ENCODE results near the gene PPM1F. TPM values are rescaled to one million over a fixed set of nuclear protein-coding genes. Genes with fewer than 3 reads are reported as not detected.
A peak's percentile ranks its signal among the peaks of the same experiment; 100 is the strongest.

Gene PPM1F, protein sequence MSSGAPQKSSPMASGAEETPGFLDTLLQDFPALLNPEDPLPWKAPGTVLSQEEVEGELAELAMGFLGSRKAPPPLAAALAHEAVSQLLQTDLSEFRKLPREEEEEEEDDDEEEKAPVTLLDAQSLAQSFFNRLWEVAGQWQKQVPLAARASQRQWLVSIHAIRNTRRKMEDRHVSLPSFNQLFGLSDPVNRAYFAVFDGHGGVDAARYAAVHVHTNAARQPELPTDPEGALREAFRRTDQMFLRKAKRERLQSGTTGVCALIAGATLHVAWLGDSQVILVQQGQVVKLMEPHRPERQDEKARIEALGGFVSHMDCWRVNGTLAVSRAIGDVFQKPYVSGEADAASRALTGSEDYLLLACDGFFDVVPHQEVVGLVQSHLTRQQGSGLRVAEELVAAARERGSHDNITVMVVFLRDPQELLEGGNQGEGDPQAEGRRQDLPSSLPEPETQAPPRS
- total RNA-seq (10 to 100 TPM; 11.4 to 15.5 TPM), polyA plus RNA-seq (1 to 10 TPM; 1.8 to 6.4 TPM)

DNA sequence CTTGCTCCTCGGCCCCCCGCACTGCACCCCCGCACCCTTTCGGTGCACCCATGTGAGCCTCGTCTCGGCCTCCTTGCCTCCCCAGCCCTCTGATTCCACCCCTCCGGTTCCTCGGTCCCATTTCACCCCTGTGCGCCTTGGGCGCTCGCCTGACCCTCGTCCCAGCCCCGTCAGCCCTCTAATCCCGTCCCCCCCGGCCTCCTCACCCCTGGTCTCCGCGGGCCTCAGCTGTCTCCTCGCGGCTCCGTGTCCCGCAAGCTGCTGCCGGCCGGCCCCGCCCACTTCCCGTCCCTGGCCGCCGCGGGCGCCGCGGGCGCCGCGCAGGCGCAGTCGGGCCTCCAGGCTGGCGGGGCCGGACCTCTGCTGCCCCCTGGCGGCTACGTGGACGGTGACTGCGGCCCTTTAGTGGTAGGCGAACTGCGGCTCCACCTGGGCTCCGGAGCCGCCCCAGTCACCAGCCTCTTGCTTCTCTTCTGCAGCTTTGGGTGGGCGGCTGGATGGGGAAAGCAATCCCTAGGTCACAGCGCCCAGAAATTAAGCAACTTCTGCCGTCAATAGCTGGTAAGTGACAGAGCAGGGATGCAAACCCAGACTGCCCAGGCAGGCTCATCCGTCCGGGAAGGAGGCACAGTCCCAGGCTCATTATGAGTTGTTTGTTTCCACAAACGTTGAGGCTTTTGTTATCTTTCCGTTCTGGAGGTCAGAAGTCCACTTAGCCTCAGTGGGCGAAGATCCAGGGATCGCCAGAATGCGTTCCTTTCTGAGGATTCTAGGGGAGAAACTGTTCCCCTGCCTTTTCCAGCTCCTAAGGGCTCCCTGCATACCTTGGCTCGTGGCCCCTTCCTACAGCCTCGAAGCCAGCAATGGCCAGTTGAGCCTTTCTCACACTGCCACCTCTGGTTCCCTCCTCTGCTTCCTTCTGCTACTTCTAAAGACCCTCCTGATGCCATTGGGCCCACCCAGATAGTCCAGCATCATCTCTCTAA, at the start of gene PPM1F:
TSS of gene PPM1F (minus strand) at position 263 of the 986 bp plus-strand sequence. CDS start 6,800 bp downstream, outside the sequence.
- WGBS: 8% methylated on average over 58 of the region's 58 CpGs
- no peak for TF ChIP-seq HNF4A (conservative IDR thresholded peaks at IDR 0.05)
- peak; percentile 56 to 74 for TF ChIP-seq RAD21 (IDR thresholded peaks at IDR 0.05)
- TF ChIP-seq, protein P1, sequence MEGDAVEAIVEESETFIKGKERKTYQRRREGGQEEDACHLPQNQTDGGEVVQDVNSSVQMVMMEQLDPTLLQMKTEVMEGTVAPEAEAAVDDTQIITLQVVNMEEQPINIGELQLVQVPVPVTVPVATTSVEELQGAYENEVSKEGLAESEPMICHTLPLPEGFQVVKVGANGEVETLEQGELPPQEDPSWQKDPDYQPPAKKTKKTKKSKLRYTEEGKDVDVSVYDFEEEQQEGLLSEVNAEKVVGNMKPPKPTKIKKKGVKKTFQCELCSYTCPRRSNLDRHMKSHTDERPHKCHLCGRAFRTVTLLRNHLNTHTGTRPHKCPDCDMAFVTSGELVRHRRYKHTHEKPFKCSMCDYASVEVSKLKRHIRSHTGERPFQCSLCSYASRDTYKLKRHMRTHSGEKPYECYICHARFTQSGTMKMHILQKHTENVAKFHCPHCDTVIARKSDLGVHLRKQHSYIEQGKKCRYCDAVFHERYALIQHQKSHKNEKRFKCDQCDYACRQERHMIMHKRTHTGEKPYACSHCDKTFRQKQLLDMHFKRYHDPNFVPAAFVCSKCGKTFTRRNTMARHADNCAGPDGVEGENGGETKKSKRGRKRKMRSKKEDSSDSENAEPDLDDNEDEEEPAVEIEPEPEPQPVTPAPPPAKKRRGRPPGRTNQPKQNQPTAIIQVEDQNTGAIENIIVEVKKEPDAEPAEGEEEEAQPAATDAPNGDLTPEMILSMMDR (IDR thresholded peaks at IDR 0.05; ENCODE audit: low read depth, low read length, missing input control): peak; percentile 95
- TF ChIP-seq YY1 (IDR thresholded peaks at IDR 0.05): no peak
- TF ChIP-seq RXRA (IDR thresholded peaks at IDR 0.05): no peak
- TF ChIP-seq HNF4G (IDR thresholded peaks at IDR 0.05): no peak
- Histone ChIP-seq H3K4me3 (ENCODE audit: low read depth in 1 of 3, low read length in 3 of 3) (peak within 1 kb of the TSS; percentile 67 to 77 (median 72)), H3K9me3 (ENCODE audit: control insufficient read depth in 4 of 4, low read length in 3 of 4) (no peaks in the 10 kb centered on the region), H3K36me3 (ENCODE audit: control insufficient read depth in 4 of 4, insufficient read depth in 3 of 4, low read depth in 1 of 4, low read length in 3 of 4) (peaks cover 0 to 2% (median 0%) of the 10 kb centered on the region in 4 donors), H3K9ac (ENCODE audit: low read depth in 1 of 2, low read length in 2 of 2) (peak within 1 kb of the TSS in 1 of 2 donors; percentile 47), H3K4me1 (ENCODE audit: control insufficient read depth in 4 of 4, insufficient read depth in 4 of 4, low read length in 3 of 4) (peaks cover 4 to 15% (median 9%) of the 10 kb centered on the region in 4 donors), H3K27me3 (ENCODE audit: control insufficient read depth in 4 of 4, insufficient read depth in 4 of 4, low read length in 3 of 4) (no peaks in the 10 kb centered on the region), H3K27ac (ENCODE audit: low read depth in 1 of 2, low read length in 2 of 2) (peak within 1 kb of the TSS; percentile 57 to 64)
- DNase-seq (ENCODE audit: low spot score): peak; percentile 95

DNA sequence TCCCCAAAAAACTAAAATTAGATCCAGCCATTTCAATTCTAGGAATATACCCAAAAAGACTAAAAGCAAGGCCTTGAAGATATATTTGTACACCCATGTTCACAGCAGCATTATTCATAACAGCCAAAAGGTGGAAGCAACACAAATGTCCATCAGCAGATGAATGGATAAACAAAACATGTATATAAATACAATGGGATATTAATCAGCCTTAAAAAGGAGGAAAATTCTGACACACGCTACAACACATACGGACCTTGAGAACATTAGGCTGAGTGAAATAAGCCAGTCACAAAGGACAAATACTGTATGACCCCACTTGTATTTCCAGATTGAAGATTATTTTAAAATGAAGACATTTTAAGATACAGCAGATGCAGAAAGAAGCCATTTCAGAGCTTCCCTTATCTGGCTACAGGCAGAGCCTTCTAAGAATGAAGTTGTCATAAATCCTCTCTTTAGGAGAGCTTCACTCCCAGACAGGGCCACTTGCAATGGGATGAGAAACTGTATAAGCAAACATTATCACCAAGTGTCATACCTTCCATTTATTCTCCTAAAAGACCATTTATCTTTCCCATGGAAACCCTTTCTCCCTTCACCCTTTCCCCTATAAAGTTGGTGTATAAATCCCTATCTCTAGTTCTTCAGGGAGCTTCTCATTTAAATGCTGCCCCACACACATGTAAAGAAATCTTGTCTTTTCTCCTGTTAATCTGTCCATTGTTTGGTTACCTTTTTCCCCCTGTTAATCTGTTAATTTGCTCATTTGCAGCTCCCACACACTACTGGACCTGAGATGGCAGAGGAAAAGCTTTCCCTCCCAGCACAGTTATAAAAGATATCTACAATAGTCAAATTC, 49.2 kb upstream of the PPM1F start:
- WGBS: 93% methylated on average over 2 of the region's 2 CpGs
- Histone ChIP-seq H3K9me3 (ENCODE audit: control insufficient read depth in 4 of 4, low read length in 3 of 4) (no peaks in the 10 kb centered on the region), H3K4me3 (ENCODE audit: low read depth in 1 of 3, low read length in 3 of 3) (no peak overlapping the region), H3K36me3 (ENCODE audit: control insufficient read depth in 4 of 4, insufficient read depth in 3 of 4, low read depth in 1 of 4, low read length in 3 of 4) (no peaks in the 10 kb centered on the region), H3K27ac (ENCODE audit: low read depth in 1 of 2, low read length in 2 of 2) (no peak overlapping the region), H3K4me1 (ENCODE audit: control insufficient read depth in 4 of 4, insufficient read depth in 4 of 4, low read length in 3 of 4) (no peaks in the 10 kb centered on the region), H3K27me3 (ENCODE audit: control insufficient read depth in 4 of 4, insufficient read depth in 4 of 4, low read length in 3 of 4) (no peaks in the 10 kb centered on the region), H3K9ac (ENCODE audit: low read depth in 1 of 2, low read length in 2 of 2) (no peak overlapping the region)
- DNase-seq (ENCODE audit: low spot score): no peak
- TF ChIP-seq YY1 (IDR thresholded peaks at IDR 0.05) (no peak), SP1 (IDR thresholded peaks at IDR 0.05) (no peak), RAD21 (IDR thresholded peaks at IDR 0.05) (no peak), GABPA (IDR thresholded peaks at IDR 0.05 in 1 of 2, conservative IDR thresholded peaks at IDR 0.05 in 1 of 2) (no peak)
- TF ChIP-seq, protein P2, sequence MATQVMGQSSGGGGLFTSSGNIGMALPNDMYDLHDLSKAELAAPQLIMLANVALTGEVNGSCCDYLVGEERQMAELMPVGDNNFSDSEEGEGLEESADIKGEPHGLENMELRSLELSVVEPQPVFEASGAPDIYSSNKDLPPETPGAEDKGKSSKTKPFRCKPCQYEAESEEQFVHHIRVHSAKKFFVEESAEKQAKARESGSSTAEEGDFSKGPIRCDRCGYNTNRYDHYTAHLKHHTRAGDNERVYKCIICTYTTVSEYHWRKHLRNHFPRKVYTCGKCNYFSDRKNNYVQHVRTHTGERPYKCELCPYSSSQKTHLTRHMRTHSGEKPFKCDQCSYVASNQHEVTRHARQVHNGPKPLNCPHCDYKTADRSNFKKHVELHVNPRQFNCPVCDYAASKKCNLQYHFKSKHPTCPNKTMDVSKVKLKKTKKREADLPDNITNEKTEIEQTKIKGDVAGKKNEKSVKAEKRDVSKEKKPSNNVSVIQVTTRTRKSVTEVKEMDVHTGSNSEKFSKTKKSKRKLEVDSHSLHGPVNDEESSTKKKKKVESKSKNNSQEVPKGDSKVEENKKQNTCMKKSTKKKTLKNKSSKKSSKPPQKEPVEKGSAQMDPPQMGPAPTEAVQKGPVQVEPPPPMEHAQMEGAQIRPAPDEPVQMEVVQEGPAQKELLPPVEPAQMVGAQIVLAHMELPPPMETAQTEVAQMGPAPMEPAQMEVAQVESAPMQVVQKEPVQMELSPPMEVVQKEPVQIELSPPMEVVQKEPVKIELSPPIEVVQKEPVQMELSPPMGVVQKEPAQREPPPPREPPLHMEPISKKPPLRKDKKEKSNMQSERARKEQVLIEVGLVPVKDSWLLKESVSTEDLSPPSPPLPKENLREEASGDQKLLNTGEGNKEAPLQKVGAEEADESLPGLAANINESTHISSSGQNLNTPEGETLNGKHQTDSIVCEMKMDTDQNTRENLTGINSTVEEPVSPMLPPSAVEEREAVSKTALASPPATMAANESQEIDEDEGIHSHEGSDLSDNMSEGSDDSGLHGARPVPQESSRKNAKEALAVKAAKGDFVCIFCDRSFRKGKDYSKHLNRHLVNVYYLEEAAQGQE (IDR thresholded peaks at IDR 0.05): no peak

All from liver (tissue), 9 donors.